Kidney (tissue), 14 donors: ENCODE results near the gene CCDC85C. TPM values are rescaled to one million over a fixed set of nuclear protein-coding genes. Genes with fewer than 3 reads are reported as not detected.

Source experiments
- DNase-seq, 5 donors: peaks; one replicate each; pipeline ENCODE4 v3.0.0-alpha.2; 2013 to 2020
- FAIRE-seq: peaks from 2 replicates; lab custom pipeline; 2012; peaks lifted over from hg19 to GRCh38; lab: Jason Lieb, UNC
- H3K27ac ChIP-seq, 2 donors: one replicate each; pipeline ENCODE4 v1.7.0; 2013; ENCODE audit warnings: low read depth in 2 of 2, low read length in 2 of 2, inconsistent platforms in 1 of 2
- H3K27me3 ChIP-seq: one replicate; pipeline ENCODE4 v1.7.1; 2013; ENCODE audit warnings: low read length, inconsistent platforms; ENCODE audit not compliant: control insufficient read depth, insufficient read depth
- H3K36me3 ChIP-seq, 3 donors: one replicate each; pipeline versions ENCODE4 v1.7.0 to v1.7.1; 2013; ENCODE audit warnings: low read length in 3 of 3, control low read depth in 1 of 3, inconsistent platforms in 1 of 3; ENCODE audit not compliant: insufficient read depth in 3 of 3, control insufficient read depth in 2 of 3
- H3K4me1 ChIP-seq, 3 donors: one replicate each; pipeline versions ENCODE4 v1.7.0 to v1.7.1; 2013; ENCODE audit warnings: low read length in 3 of 3, inconsistent platforms in 1 of 3, low read depth in 1 of 3; ENCODE audit not compliant: control insufficient read depth in 2 of 3, insufficient read depth in 2 of 3
- H3K4me3 ChIP-seq, 3 donors: one replicate each; pipeline versions ENCODE4 v1.7.0 to v1.8.1; 2013; ENCODE audit warnings: low read length in 3 of 3, control low read depth in 1 of 3, inconsistent platforms in 1 of 3
- H3K9ac ChIP-seq, 3 donors: one replicate each; pipeline versions ENCODE4 v1.7.0 to v1.7.1; 2013; ENCODE audit warnings: low read length in 3 of 3, control low read depth in 1 of 3, inconsistent platforms in 1 of 3
- H3K9me3 ChIP-seq, 3 donors: one replicate each; pipeline versions ENCODE4 v1.7.0 to v1.7.1; 2013; ENCODE audit warnings: low read length in 3 of 3, control low read depth in 1 of 3, inconsistent platforms in 1 of 3; ENCODE audit not compliant: control insufficient read depth in 2 of 3, insufficient read depth in 1 of 3
- CTCF ChIP-seq: IDR thresholded peaks from 3 replicates; pipeline ENCODE4 v1.5.1; 2012; ENCODE audit warnings: mild to moderate bottlenecking, moderate library complexity, borderline replicate concordance; ENCODE audit not compliant: insufficient read depth; ENCODE audit errors: extremely low read depth
- intact Hi-C: fragments of 100-400 bp; cut with DNase I; formaldehyde crosslinking; loops from one replicate; pipeline ENCODE4 v1.11.1; 2022
- polyA plus RNA-seq: library from polyadenylated mRNA; stranded (reverse); fragments of 350-450 nt; fragmentation: Illumina TruSeq; extraction: RNeasy Lipid Tissue Mini Kit (QIAGEN cat#74804); gene quantifications from one replicate; pipeline ENCODE4 v1.2.3, GENCODE V29; 2014; ENCODE audit warnings: low read depth, low replicate concordance; ENCODE audit not compliant: insufficient read depth
- total RNA-seq: library from RNA; stranded (reverse); fragmentation: NEBNext Ultra II Directional; extraction: Animal tissue kit (Norgen Biotek cat#: 25700); gene quantifications from one replicate; pipeline ENCODE4 v1.2.1, GENCODE V29; 2021
- donor health status: control.
- donor health status: control.
- donor health status: control.
- donor health status: control.
- donor health status: control.
- donor health status: DM: yes; HTN: yes; CAD: no.
- donor health status: Normal renal cell carcinoma (clear cell type).

The CCDC85C gene
- total and polyA plus RNA-seq, 2 donors from 2014 or later: 14.7 to 21.4 TPM

- FAIRE-seq (no peak), DNase-seq (no peak)
- Histone ChIP-seq H3K4me1 (peaks cover 2 to 45% (median 17%) of the 10 kb centered on the region in 3 donors), H3K27me3 (no peaks in the 10 kb centered on the region), H3K9me3 (no peaks in the 10 kb centered on the region), H3K27ac (peak overlapping the region in 1 of 2 donors; percentile 35), H3K9ac (no peak overlapping the region), H3K36me3 (peaks cover 0 to 22% (median 11%) of the 10 kb centered on the region in 3 donors), H3K4me3 (no peak overlapping the region)
- TF ChIP-seq CTCF: no peak
- intact Hi-C loops: no loop called here
Measured at GRCh38 chr14:99467336-99468078, 136.5 kb downstream of the CCDC85C start.

DNA sequence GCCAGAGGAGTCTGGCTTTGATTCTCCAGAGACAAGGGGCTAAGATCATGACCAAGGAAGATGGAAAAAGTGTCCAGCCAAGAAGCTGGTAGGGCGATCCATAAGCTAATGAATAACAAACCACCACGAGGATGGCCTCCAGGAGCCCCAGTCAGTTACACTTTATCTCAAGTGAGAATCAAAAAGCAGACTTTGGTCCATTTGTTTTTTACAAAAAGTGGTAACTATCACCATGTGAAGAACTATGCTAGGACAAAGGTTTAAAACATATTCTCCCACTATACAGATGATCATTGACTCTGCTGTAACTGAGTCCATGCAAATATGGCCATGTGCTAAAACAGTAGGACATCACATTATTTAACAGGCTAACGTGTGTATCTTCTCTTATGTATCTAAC, 137.2 kb downstream of the CCDC85C start:
- no peak for TF ChIP-seq CTCF
- Histone ChIP-seq H3K9ac (no peak overlapping the region), H3K27ac (peak overlapping the region in 1 of 2 donors; percentile 66), H3K4me1 (peaks cover 2 to 45% (median 17%) of the 10 kb centered on the region in 3 donors), H3K27me3 (no peaks in the 10 kb centered on the region), H3K36me3 (peaks cover 0 to 28% (median 17%) of the 10 kb centered on the region in 3 donors), H3K4me3 (no peak overlapping the region), H3K9me3 (no peaks in the 10 kb centered on the region)
- intact Hi-C loops: no loop called here
- DNase-seq (peak in 1 of 5 donors; percentile 24), FAIRE-seq (peak; percentile 84)

DNA sequence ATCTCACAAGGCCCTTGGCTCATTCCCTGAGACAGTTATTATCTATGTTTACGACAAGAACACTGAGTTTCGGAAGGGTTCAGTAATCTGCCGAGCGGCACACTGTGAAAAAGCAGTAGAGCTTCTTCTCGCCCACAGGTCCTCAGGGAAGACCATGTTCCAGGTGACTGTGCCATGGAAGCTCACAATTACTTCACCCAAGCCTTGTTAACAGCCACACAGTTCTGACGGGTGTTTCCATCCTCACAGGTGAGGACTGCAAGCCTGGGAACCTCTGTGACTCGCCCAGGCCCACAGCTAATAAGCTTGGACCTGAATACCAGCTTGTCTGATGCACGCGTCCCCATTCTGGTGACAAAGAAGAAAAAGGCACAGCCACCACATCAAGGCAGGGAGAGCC, 138.7 kb downstream of the CCDC85C start:
- Histone ChIP-seq H3K36me3 (peaks cover 3 to 36% (median 21%) of the 10 kb centered on the region in 3 donors), H3K4me3 (no peak overlapping the region), H3K9ac (no peak overlapping the region), H3K9me3 (no peaks in the 10 kb centered on the region), H3K27ac (peak overlapping the region in 1 of 2 donors; percentile 45), H3K27me3 (no peaks in the 10 kb centered on the region), H3K4me1 (peaks cover 2 to 43% (median 20%) of the 10 kb centered on the region in 3 donors)
- DNase-seq (no peak), FAIRE-seq (no peak)
- TF ChIP-seq CTCF: no peak
- intact Hi-C loops: no loop called here
